HUDEP-2 (cell line): ENCODE results near the gene ZNRF1.
A peak's percentile ranks its signal among the peaks of the same experiment; 100 is the strongest.
"Not testable (repeated sequence)": the region's sequence is repeated elsewhere in the genome, so short reads cannot be mapped to it uniquely, and the experiment has no call there.

Experiments used
- DNase-seq, 76 experiments: peaks; one replicate each; lab custom pipeline; 2025; ENCODE audit not compliant: unreplicated experiment in 76 of 76; lab: John Stamatoyannopoulos, UW

Gene ZNRF1

GRCh38 chr16:75129421-75130149 is 130.8 kb downstream of the ZNRF1 start:
- DNase-seq, result not testable (repeated sequence)

- peak in 5 of 76 experiments; percentile 2 to 38 (median 11) for DNase-seq
These were observed 131.4 kb downstream of the ZNRF1 start for GRCh38 chr16:75130150-75130771.

- no peak for DNase-seq
These were observed 132.3 kb downstream of the ZNRF1 start for GRCh38 chr16:75131081-75131480.

- no peak for DNase-seq
These were observed 139.4 kb downstream of the ZNRF1 start for GRCh38 chr16:75138233-75138632.

GRCh38 chr16:75138636-75139035 is 139.8 kb downstream of the ZNRF1 start:
- no peak for DNase-seq

GRCh38 chr16:75139498-75139897 is 140.7 kb downstream of the ZNRF1 start:
- DNase-seq, result no peak

GRCh38 chr16:75143941-75144340 is 145.1 kb downstream of the ZNRF1 start:
- DNase-seq, result no peak

GRCh38 chr16:75147968-75148310 is 149.1 kb downstream of the ZNRF1 start:
- no peak for DNase-seq

GRCh38 chr16:75148311-75149195 is 149.7 kb downstream of the ZNRF1 start, which contains the start of gene ZFP1:
TSS of gene ZFP1 (plus strand) at chr16:75148524. CDS start at chr16:75152952, 4,428 bp downstream.
- DNase-seq, result peak; percentile 44 to 93 (median 86)

- DNase-seq, result no peak
These were observed 153.0 kb downstream of the ZNRF1 start for GRCh38 chr16:75151798-75152197.

GRCh38 chr16:75152635-75153034 is 153.8 kb downstream of the ZNRF1 start:
- no peak for DNase-seq

GRCh38 chr16:75160386-75160785 is 161.6 kb downstream of the ZNRF1 start:
- no peak for DNase-seq
